MM.1S (cell line): ENCODE data around the gene USP44.

Source experiments
- CTCF ChIP-seq: fragments of 300-600 bp; sonication (generic); IDR thresholded peaks from 2 replicates; pipeline ENCODE4 v1.5.1; 2016; ENCODE audit warnings: antibody characterized with exemption, low read length, mixed read lengths
- EZH2 ChIP-seq: fragments of 300-600 bp; sonication (generic); optimal IDR thresholded peaks from 2 replicates; pipeline ENCODE3; 2017; ENCODE audit warnings: low read depth, mild to moderate bottlenecking, antibody characterized with exemption, low read length, mixed read lengths

GRCh38 chr12:95522692-95523091 lies 28.6 kb downstream of the USP44 start:
- TF ChIP-seq EZH2 (no peak), CTCF (no peak)
